Hematopoietic multipotent progenitor cell treated with erythropoietin and hydrocortisone succinate and interleukin-3 and kit ligand, for 8 days (in vitro differentiated cells): ENCODE measurements around the gene HS6ST1.

ENCODE experiments used
- DNase-seq: peaks from one replicate; pipeline ENCODE4 v3.0.0-alpha.2; 2015

Gene HS6ST1

GRCh38 chr2:128232965-128233789, 85.5 kb downstream of the HS6ST1 start:
- DNase-seq = peak; percentile 78

GRCh38 chr2:128228894-128229293, 89.8 kb downstream of the HS6ST1 start:
- DNase-seq = no peak

GRCh38 chr2:128227862-128228261, 90.8 kb downstream of the HS6ST1 start:
- no peak for DNase-seq

GRCh38 chr2:128219891-128220290, 98.8 kb downstream of the HS6ST1 start:
- no peak for DNase-seq

- DNase-seq = no peak
Measured at GRCh38 chr2:128217671-128218070, 101.0 kb downstream of the HS6ST1 start.

GRCh38 chr2:128215897-128216642, 102.6 kb downstream of the HS6ST1 start:
- no peak for DNase-seq
